ENCODE measurements around the gene STK32A.
"Not testable (repeated sequence)": the region's sequence is repeated elsewhere in the genome, so short reads cannot be mapped to it uniquely, and the experiment has no call there.

The STK32A gene

DNA sequence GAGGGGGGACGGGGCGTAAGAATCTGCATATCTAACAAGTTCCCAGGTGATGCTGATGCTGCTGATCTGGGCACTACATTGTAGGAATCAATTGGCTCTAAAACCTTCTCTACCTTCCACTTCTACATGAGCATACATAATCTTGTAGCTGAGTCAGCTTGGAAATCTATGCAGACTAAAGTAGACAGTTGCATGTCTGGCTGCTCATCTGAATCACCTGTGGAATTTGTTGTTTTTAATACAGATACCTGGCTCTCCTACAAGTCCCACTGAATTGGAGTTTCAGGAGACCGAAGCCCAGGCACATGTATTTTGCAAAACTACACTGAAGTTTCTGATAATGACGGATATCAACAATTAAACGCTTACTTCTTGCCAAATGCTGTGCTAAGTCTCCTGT lies 113.6 kb downstream of the STK32A start:
- DNase-seq: no peak

DNA sequence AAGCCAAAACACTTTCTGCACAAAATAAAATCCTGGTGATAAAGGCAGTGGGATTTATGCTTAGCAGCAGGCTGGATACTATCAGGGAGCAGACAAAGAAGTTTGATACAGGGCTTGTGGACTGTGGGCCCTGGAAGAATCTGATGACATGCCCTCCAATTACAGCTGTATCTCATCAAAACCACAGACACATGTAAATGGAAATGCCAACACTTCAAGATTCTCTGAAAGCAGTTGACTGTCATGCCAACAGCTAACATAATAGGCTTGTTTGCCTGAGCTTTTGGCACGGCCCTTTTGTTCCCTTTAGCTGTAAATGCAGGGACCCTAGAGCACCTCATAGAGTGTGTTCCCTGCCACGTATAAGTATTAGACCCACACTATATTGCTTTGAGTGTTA lies 114.4 kb downstream of the STK32A start:
- DNase-seq: no peak

GRCh38 chr5:147359101-147359500 lies 124.3 kb downstream of the STK32A start:
- DNase-seq: no peak

DNA sequence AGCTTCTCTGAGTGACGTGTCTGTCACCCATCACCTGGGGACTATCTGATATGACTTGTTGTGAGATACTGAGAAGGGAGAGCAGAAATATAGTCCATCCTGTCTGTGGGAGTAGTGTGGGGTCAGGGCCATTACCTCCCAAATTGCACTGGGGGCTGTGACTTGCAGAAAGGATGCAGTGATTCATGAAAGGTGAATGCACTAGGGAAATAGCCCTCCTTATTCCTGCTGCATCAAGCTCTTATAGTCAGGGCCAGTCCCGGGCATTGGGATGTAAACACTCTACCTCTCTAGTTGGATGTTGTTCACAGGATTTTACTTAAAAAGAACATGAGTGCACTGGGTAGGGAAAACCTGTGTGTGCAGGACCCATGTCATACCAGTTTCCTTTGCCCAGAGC lies 124.8 kb downstream of the STK32A start:
- DNase-seq: no peak

DNA sequence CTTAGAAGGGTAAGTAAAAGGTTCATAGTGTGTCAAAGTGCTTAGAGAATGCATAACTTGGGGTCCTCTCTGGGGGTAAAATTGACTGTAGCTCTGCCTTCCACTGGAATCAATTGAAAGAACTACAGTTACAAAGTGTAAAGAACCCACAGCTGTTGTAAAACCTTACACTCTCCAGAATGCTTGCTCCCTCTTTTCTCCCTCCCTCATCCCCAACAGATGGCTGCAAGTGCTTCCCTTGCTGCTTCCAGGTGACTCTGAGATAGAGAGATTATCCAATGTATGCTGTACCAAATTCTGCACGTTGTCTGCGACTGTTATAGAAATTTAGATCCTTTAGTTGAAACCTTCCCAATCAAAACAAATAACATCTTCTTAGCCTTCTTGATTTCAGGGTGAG lies 126.0 kb downstream of the STK32A start:
- DNase-seq: no peak

DNA sequence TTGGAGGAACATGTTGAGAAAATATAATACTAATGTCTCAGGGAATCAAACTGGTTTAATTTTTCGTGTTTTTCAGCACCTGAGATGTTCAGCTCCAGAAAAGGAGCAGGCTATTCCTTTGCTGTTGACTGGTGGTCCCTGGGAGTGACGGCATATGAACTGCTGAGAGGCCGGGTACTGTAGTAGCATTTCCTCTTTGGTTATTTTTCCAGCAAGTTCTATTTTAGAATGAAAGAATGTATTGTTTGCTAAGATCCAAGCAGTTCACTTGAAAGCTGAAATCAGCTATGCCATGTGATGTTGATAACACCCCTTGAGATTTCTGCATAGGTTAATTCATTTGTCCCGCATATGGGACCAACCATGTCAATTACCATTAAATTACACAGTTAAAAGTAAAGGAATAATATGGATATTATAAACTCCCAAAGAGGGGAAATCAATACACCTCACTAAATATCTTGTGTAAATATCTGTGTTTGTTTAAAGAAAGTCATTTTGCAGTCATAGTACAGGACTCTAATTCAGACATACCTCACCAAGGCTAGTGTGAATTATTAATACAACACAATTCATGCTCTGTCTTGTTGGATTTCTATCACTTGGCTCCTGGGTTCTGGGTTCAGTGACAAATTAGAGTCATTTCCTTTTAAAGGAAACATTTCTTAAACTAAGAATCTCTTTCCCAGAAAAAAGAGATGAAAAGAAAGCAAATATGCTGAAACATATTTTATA lies 126.8 kb downstream of the STK32A start:
- DNase-seq: no peak

- DNase-seq: not testable (repeated sequence)
These were observed 132.6 kb downstream of the STK32A start for GRCh38 chr5:147367381-147367780.

- no peak for DNase-seq
These were observed 135.0 kb downstream of the STK32A start for GRCh38 chr5:147369742-147370374.

DNA sequence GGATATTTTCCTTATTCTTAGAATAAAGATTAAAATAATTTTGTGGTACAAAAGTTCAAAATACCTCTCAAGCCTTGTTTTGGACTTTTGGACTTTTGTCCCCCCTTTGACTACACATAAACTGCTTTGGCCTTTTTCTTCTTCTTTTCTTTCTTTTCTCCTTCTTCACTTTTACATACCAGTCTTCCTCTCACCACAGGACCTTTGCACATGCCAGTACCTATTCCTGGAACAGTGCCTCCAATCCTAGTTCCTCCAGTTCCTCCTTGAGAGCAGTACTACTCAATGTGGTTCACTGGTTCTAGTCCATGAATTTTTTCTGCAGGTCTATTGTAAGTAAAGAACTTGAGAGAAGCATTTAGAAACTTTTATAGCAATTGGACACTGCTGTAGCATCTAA lies 136.5 kb downstream of the STK32A start:
- no peak for DNase-seq

DNA sequence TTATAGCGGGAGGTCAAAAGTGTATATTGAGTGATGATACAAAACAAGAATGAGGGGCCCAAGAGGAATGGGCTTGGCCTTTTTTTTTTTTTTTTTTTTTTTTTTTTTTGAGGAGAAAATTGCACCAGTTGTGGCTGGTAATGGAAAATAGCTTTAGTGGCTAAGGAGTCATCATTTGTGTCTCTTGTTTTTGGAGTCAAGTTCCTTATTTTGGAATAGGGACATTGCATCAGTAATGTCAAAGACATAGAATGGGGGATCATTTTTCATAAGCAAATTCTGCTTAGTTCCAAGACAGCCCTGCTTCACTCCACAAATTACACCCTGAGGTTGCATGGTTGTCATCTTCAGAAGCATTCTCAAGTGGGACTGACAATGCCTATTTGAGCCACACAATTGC lies 137.4 kb downstream of the STK32A start:
- no peak for DNase-seq

- DNase-seq: no peak
These were observed 138.5 kb downstream of the STK32A start for GRCh38 chr5:147373328-147373727.

GRCh38 chr5:147375151-147375550 lies 140.3 kb downstream of the STK32A start:
- DNase-seq: no peak

- DNase-seq: no peak
These were observed 142.9 kb downstream of the STK32A start for GRCh38 chr5:147377682-147378081.

DNA sequence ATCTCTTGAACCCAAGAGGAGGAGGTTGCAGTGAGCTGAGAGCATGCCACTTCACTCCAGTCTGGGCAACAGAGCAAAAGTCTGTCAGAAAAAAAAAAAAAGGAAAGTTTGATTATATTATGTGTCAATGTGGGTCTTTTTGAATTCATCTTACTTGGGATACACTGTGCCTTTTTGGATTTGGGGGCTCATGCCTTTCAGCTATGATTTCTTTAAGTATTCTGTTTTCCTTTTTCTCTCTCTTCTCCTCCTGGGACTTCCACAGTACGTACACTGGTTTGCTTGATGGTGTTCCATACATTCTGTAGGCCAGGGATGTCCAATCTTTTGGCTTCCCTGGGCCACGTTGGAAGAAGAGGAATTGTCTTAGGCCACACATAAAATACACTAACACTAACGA lies 146.7 kb downstream of the STK32A start:
- no peak for DNase-seq

DNA sequence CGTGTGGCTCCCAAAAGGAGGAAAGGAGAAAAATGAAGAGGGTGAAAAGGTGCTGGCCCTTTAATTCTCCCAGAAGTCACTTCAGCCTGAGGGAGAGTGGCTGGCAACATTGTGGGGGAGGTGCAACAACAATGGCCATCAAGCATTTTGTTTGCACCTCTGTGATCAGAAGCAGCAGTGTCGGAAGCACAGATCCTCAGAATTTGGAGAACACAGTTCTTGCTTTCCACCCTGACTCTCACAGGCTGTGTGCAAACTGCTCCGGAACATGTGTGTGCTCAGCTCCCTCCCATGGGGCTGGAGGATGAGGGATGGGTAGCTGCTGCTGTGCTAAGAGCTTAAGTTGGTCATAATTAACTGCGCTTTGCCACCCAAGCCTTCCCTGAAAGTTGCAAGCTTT lies 147.9 kb downstream of the STK32A start:
- no peak for DNase-seq

DNA sequence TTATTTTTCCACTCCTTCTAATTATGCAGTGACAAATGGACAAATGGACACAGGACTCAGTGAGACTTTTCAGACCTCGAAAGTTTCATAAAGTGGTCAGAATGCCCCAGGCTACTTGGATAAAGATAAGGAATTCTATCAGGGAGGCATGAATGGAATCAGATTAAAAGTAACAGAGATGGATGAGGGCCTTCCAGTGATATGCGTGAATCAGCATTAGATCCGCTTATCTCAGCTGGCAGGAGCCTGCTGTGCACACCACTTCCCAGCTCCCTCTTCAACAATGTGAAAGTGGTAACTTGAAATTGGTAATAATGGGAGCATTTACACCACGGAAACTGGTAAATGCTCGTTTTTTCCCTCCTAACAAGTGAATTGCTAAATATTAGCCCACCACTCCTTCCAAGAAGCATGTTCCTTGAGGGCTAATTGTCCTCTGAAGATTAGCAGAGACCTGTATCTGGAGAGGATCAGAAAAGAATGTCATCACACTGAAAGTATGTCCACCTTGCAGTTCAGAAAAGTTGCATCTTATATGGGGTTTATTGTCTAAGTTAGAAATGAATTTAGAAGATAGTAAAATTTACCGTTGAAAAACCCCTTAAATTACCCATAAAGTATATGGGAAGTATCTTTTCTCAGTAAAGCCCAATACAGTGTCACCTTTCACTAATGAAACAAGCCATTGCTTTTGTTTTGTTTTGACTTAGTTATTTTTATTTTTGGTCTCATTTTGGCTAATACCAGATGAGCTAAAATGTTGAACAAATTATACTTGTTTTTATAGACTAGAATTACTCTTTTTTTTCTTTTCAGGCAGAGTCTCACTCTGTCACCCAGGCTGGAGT lies 149.7 kb downstream of the STK32A start:
- no peak for DNase-seq

GRCh38 chr5:147387109-147387508 lies 152.3 kb downstream of the STK32A start:
- DNase-seq: no peak

DNA sequence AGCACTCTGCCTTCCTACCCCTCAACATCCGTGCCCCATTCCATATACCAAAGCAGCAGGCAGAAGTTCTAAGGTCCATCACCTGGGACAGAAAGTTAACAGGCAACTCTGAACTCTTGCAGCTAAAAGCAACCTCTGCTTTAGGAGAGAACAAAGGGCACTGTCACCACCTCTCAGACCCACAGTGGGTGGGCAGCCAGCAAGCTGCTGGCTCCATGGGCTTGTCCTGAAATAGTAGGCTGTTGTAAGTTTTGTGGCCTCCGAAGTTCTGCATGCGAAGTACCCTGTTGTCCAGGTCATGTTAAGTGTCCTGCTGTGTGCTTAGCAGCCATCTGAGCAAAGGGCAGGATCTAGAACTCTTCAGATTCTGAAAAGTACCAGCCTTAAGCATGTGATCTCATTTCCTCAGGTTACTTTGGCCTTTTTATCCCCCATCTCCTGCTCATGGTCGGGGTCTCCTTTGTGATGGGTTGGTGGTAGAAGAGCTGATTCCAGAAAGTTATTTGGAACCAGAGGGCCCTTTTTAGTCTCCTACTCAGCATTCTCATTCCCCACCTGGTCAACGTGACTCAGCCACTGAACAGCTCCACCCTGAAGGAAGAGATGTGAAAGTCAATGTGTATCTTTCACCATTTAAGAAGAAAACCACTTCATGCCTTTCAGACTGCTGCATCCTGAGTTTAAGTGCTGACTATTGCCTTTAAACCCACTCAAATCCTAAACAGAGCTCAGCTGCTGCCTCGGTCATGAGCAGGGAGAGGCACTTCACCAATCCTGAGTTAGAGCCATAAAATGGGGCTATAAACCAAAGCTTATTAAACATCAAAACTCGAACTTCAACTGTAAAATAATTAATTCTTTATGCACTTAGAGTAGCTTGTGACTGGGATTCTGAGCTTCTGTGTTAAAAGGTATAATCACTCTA lies 153.6 kb downstream of the STK32A start:
- no peak for DNase-seq

DNA sequence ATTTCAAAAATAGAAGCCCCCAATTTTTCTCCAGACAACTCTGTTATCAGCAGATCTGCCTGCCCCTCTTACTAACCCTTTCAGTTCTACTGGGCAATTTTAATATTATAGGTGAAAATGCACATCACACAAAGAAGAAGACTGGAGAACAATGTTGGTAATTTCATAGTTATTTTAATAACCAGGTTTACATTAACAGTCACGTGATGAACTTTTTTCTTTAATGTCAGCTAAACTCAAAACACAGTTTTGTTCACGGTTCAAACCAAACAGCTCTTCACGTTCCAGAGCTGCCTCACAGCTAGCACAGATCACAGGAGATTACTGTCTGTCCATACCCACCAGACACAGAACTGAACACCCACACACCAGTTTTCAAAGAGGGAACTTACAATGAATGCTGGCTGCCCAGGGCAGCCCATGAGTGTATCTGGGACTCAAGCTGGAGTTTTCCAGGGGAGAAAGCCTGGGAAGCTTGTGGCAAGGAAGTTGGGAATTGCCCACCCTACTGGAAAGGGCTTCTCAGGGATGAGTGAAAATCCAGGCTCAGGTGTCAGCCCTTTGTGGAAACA lies 155.9 kb downstream of the STK32A start:
- no peak for DNase-seq

GRCh38 chr5:147391781-147392180 lies 157.0 kb downstream of the STK32A start:
- DNase-seq: no peak

DNA sequence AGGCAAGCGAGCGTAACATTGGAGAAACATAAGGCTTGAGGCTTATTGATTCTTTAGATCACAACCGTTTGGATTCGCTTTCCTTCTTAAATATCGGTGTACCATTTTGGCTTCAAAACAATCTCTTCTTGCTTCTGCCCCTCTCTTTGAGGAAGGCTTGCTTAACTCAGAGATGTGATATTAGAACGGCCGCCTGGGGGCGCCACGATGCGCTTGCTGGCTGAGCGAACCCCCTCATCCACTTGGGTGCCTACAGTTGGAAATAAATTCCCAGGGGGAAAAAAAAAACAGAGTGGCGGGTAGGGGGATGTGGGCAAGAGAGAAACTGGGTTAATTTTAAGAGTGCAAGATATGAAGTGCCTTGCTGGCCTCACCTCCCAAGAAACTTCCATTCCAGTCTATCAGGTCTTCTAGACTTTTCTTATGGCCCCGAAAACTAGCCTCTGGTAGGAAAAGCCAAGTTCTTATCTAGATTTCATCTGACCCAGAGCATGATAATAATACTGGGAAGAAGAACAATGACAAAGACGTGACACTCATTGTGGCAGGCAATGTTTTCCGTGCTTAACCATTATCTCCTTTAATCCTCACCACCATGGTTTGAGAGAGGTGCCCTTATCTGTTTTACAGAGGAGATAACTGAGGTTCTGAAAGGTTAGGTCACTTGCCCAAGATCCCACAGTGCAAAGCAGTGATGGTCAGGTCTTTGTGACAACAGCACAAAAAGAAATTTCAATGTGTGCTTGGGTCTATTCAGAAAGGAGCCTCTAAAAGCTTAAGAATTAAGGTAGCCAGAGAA lies 159.2 kb downstream of the STK32A start:
- DNase-seq: no peak
